ENCODE measurements around the gene MRFAP1.

DNA sequence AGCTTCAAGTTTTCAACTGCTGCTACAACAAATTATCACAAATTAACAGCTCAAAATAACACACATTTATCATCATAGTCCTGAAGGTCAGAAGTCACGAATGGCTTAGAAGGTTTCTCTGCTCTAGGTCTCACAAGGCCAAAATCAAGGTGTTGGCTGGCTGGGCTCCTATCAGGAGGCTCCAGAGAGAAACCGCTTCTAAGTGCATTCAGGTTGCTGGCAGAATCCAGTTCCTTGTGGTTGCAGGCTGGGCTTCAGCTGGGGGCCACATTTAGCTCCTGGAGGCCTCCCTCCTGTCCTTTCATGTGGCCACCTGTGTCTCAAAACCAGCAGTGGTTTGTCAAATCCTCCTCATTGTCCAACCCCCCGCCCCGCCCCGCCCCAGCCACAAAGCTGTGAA, 15.4 kb downstream of the MRFAP1 start:
- TF ChIP-seq, protein P1, sequence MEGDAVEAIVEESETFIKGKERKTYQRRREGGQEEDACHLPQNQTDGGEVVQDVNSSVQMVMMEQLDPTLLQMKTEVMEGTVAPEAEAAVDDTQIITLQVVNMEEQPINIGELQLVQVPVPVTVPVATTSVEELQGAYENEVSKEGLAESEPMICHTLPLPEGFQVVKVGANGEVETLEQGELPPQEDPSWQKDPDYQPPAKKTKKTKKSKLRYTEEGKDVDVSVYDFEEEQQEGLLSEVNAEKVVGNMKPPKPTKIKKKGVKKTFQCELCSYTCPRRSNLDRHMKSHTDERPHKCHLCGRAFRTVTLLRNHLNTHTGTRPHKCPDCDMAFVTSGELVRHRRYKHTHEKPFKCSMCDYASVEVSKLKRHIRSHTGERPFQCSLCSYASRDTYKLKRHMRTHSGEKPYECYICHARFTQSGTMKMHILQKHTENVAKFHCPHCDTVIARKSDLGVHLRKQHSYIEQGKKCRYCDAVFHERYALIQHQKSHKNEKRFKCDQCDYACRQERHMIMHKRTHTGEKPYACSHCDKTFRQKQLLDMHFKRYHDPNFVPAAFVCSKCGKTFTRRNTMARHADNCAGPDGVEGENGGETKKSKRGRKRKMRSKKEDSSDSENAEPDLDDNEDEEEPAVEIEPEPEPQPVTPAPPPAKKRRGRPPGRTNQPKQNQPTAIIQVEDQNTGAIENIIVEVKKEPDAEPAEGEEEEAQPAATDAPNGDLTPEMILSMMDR (IDR thresholded peaks at IDR 0.05; ENCODE audit: low read length) = no peak
- TF ChIP-seq EZH2 (optimal IDR thresholded peaks at IDR 0.05; ENCODE audit: low read depth, low read length) = no peak
- no peak for TF ChIP-seq EZH2phosphoT487 (IDR thresholded peaks at IDR 0.05; ENCODE audit: low read length)
